ENCODE results near the gene IGF1. TPM values are rescaled to one million over a fixed set of nuclear protein-coding genes. Genes with fewer than 3 reads are reported as not detected.

Gene IGF1
- total RNA-seq, 1 donor from 2014 or later = 3.4 TPM

GRCh38 chr12:102376181-102376747, 104.1 kb downstream of the IGF1 start:
- H3K27ac Mint-ChIP-seq (ENCODE audit: unreplicated experiment) = no peak overlapping the region
- no peak overlapping the region for H3K4me3 Mint-ChIP-seq (ENCODE audit: unreplicated experiment)
- no peak for DNase-seq (ENCODE audit: low spot score)
- no peaks in the 10 kb centered on the region for H3K4me1 Mint-ChIP-seq (ENCODE audit: unreplicated experiment)
- no peak for TF ChIP-seq CTCF (IDR thresholded peaks at IDR 0.05; ENCODE audit: unreplicated experiment)
- H3K36me3 Mint-ChIP-seq (ENCODE audit: low read depth, unreplicated experiment) = no peaks in the 10 kb centered on the region
- H3K9me3 Mint-ChIP-seq (ENCODE audit: unreplicated experiment) = no peaks in the 10 kb centered on the region
- no peaks in the 10 kb centered on the region for H3K27me3 Mint-ChIP-seq (ENCODE audit: unreplicated experiment)

GRCh38 chr12:102374190-102374589, 106.2 kb downstream of the IGF1 start:
- DNase-seq (ENCODE audit: low spot score) = no peak
- Mint-ChIP-seq H3K27me3 (ENCODE audit: unreplicated experiment) (no peaks in the 10 kb centered on the region), H3K4me1 (ENCODE audit: unreplicated experiment) (no peaks in the 10 kb centered on the region), H3K36me3 (ENCODE audit: low read depth, unreplicated experiment) (peaks cover under 1% of the 10 kb centered on the region), H3K27ac (ENCODE audit: unreplicated experiment) (no peak overlapping the region), H3K9me3 (ENCODE audit: unreplicated experiment) (no peaks in the 10 kb centered on the region), H3K4me3 (ENCODE audit: unreplicated experiment) (no peak overlapping the region)
- TF ChIP-seq CTCF (IDR thresholded peaks at IDR 0.05; ENCODE audit: unreplicated experiment) = no peak

DNA sequence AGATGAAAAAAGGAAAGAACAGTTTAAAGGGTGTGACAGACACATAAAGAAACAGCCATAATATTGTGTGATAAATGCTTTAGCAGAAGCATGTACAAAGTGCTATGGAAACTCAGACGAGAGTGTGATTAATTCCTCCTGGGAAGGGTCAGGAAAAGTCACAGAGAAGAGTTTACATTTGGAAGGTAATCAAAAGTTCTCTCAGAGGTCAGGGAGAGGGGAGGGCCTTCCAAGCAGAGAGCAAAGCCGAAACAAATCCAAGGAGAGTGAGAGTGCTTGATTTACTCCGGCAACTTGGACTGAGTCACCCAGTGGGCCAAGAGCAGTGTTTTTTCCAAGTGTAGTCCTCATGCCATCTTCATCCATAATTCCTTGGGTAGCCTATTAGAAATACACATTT, 108.3 kb downstream of the IGF1 start:
- no peak for DNase-seq (ENCODE audit: low spot score)
- no peak for TF ChIP-seq CTCF (IDR thresholded peaks at IDR 0.05; ENCODE audit: unreplicated experiment)
- peaks cover 2% of the 10 kb centered on the region for H3K27me3 Mint-ChIP-seq (ENCODE audit: unreplicated experiment)
- no peaks in the 10 kb centered on the region for H3K9me3 Mint-ChIP-seq (ENCODE audit: unreplicated experiment)
- H3K4me3 Mint-ChIP-seq (ENCODE audit: unreplicated experiment) = no peak overlapping the region
- no peaks in the 10 kb centered on the region for H3K4me1 Mint-ChIP-seq (ENCODE audit: unreplicated experiment)
- no peak overlapping the region for H3K27ac Mint-ChIP-seq (ENCODE audit: unreplicated experiment)
- peaks cover 4% of the 10 kb centered on the region for H3K36me3 Mint-ChIP-seq (ENCODE audit: low read depth, unreplicated experiment)

DNA sequence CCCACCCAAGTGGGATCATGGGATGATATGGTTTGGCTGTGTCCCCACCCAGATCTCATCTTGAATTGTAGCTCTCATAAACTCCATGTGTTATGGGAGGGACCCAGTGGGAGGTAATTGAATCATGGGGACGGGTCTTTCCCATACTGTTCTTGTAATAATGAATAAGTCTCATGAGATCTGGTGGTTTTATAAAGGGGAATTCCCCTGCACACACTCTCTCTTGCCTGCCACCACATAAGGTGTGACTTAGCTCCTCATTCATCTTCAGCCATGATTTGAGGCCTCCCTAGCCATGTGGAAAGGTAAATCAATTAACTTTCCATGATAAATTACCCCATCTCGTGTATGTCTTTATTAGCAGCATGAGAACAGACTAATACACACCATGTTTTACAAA, 109.2 kb downstream of the IGF1 start:
- no peak for TF ChIP-seq CTCF (IDR thresholded peaks at IDR 0.05; ENCODE audit: unreplicated experiment)
- peaks cover 2% of the 10 kb centered on the region for H3K27me3 Mint-ChIP-seq (ENCODE audit: unreplicated experiment)
- no peak overlapping the region for H3K4me3 Mint-ChIP-seq (ENCODE audit: unreplicated experiment)
- H3K36me3 Mint-ChIP-seq (ENCODE audit: low read depth, unreplicated experiment) = peaks cover 4% of the 10 kb centered on the region
- H3K27ac Mint-ChIP-seq (ENCODE audit: unreplicated experiment) = no peak overlapping the region
- H3K4me1 Mint-ChIP-seq (ENCODE audit: unreplicated experiment) = no peaks in the 10 kb centered on the region
- H3K9me3 Mint-ChIP-seq (ENCODE audit: unreplicated experiment) = no peaks in the 10 kb centered on the region
- no peak for DNase-seq (ENCODE audit: low spot score)

GRCh38 chr12:102369876-102370275, 110.5 kb downstream of the IGF1 start:
- Mint-ChIP-seq H3K27ac (ENCODE audit: unreplicated experiment) (no peak overlapping the region), H3K9me3 (ENCODE audit: unreplicated experiment) (no peaks in the 10 kb centered on the region)

More at GRCh38 chr12:102369876-102370275, 110.5 kb downstream of the IGF1 start:
- no peak for DNase-seq (ENCODE audit: low spot score)
- Mint-ChIP-seq H3K36me3 (ENCODE audit: low read depth, unreplicated experiment) (peaks cover 4% of the 10 kb centered on the region), H3K27me3 (ENCODE audit: unreplicated experiment) (peaks cover 2% of the 10 kb centered on the region), H3K4me1 (ENCODE audit: unreplicated experiment) (no peaks in the 10 kb centered on the region), H3K4me3 (ENCODE audit: unreplicated experiment) (no peak overlapping the region)
- TF ChIP-seq CTCF (IDR thresholded peaks at IDR 0.05; ENCODE audit: unreplicated experiment) = no peak

All from endothelial cell (in vitro differentiated cells).